ENCODE results near the gene GUCY2D.

Gene GUCY2D

DNA sequence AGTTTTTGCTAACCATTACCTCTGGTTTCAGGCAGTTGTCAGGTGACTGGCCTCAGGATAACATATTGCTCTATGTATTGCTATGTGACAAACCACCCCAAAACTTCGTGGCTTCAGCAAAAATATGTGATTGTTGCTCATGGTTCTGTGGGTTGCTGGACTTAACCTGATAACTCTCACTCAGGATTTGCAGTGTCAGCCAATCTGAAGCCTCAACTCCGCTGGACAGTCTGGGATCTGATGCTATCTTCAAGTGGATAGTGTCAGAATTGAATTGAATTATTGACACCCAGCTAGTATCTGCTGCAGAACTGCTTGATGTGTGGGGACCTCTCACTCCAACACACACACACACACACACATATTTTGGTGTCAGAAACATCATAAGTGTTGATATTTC, 34.7 kb upstream of the GUCY2D start:
- Histone ChIP-seq H4K20me1 (ENCODE audit: insufficient read depth, low read length) (no peaks in the 10 kb centered on the region), H3K4me3 (ENCODE audit: low read depth, low read length, poor library complexity, severe bottlenecking) (no peak overlapping the region), H2AFZ (ENCODE audit: low read length) (no peak overlapping the region), H3K27me3 (ENCODE audit: insufficient read depth, low read length) (no peaks in the 10 kb centered on the region), H3K9ac (ENCODE audit: low read length) (no peak overlapping the region), H3F3A (ENCODE audit: insufficient read depth, low read length) (no peaks in the 10 kb centered on the region), H3K79me2 (ENCODE audit: insufficient read depth, low read length) (no peaks in the 10 kb centered on the region), H3K9me2 (ENCODE audit: low read depth, low read length) (no peaks in the 10 kb centered on the region), H3K4me1 (ENCODE audit: insufficient read depth, low read length, severe bottlenecking) (no peaks in the 10 kb centered on the region), H3K27ac (ENCODE audit: low read depth, low read length, poor library complexity, severe bottlenecking) (no peak overlapping the region), H3K4me2 (ENCODE audit: low read length) (no peak overlapping the region), H3K9me3 (ENCODE audit: low read length) (no peaks in the 10 kb centered on the region), H3K36me3 (ENCODE audit: insufficient read depth, low read length) (no peaks in the 10 kb centered on the region; the same call in 1 of the 2 replicates)
- no peak for TF ChIP-seq EZH2 (IDR thresholded peaks at IDR 0.05; ENCODE audit: borderline replicate concordance, low read length)
- TF ChIP-seq, protein P1, sequence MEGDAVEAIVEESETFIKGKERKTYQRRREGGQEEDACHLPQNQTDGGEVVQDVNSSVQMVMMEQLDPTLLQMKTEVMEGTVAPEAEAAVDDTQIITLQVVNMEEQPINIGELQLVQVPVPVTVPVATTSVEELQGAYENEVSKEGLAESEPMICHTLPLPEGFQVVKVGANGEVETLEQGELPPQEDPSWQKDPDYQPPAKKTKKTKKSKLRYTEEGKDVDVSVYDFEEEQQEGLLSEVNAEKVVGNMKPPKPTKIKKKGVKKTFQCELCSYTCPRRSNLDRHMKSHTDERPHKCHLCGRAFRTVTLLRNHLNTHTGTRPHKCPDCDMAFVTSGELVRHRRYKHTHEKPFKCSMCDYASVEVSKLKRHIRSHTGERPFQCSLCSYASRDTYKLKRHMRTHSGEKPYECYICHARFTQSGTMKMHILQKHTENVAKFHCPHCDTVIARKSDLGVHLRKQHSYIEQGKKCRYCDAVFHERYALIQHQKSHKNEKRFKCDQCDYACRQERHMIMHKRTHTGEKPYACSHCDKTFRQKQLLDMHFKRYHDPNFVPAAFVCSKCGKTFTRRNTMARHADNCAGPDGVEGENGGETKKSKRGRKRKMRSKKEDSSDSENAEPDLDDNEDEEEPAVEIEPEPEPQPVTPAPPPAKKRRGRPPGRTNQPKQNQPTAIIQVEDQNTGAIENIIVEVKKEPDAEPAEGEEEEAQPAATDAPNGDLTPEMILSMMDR (IDR thresholded peaks at IDR 0.05; ENCODE audit: low read length) = no peak

DNA sequence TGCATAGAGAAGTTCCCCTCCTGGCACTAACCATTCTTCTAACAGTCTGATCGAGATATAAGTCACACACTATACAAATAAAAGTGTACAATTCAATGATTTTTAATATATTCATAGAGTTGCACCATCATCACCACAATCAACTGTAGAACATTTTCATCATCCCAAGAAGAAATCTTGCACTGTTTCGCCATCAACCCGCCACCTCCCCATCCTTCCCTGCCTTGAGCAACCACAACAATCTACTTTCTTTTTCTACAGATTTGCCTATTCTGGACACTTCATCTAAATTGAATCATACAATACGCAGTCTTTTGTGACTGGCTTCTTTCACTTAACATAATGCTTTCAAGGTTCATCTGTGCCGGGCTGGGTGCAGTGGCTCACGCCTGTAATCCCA, 33.0 kb upstream of the GUCY2D start:
- H3K9me2 ChIP-seq (ENCODE audit: low read depth, low read length) = no peaks in the 10 kb centered on the region
- H3K4me1 ChIP-seq (ENCODE audit: insufficient read depth, low read length, severe bottlenecking) = no peaks in the 10 kb centered on the region
- H3F3A ChIP-seq (ENCODE audit: insufficient read depth, low read length) = no peaks in the 10 kb centered on the region
- TF ChIP-seq, protein P1 (IDR thresholded peaks at IDR 0.05; ENCODE audit: low read length) = no peak
- no peak for TF ChIP-seq EZH2 (IDR thresholded peaks at IDR 0.05; ENCODE audit: borderline replicate concordance, low read length)
- no peaks in the 10 kb centered on the region for H3K27me3 ChIP-seq (ENCODE audit: insufficient read depth, low read length)
- no peak overlapping the region for H2AFZ ChIP-seq (ENCODE audit: low read length)
- H4K20me1 ChIP-seq (ENCODE audit: insufficient read depth, low read length) = no peaks in the 10 kb centered on the region
- H3K79me2 ChIP-seq (ENCODE audit: insufficient read depth, low read length) = no peaks in the 10 kb centered on the region
- no peaks in the 10 kb centered on the region for H3K36me3 ChIP-seq (ENCODE audit: insufficient read depth, low read length)
- no peak overlapping the region for H3K4me2 ChIP-seq (ENCODE audit: low read length)
- no peak overlapping the region for H3K9ac ChIP-seq (ENCODE audit: low read length)
- peaks cover 2% of the 10 kb centered on the region; the same call in 1 of the 2 replicates for H3K9me3 ChIP-seq (ENCODE audit: low read length)
- H3K4me3 ChIP-seq (ENCODE audit: low read depth, low read length, poor library complexity, severe bottlenecking) = no peak overlapping the region
- H3K27ac ChIP-seq (ENCODE audit: low read depth, low read length, poor library complexity, severe bottlenecking) = no peak overlapping the region

DNA sequence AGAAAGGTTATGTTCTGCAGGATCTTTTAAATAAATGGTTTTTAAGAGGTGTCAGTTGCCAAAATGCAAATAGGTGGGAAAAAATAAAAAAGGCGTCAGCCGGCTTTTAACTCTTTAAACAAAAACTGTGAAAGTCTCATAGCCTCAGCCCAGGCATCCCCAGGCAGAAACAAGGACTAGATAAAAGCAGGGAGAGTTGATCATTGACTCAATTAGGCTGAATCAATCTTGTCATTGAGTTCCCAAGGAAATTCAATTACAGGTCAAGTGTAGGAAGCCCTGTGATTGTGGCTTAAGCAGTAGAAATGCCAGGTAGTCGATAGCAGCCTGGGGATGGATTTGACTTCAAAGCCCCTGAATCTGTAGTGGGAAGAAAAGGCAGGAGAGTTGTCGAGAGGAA, 30.8 kb upstream of the GUCY2D start:
- no peaks in the 10 kb centered on the region for H3K9me2 ChIP-seq (ENCODE audit: low read depth, low read length)
- H3K27ac ChIP-seq (ENCODE audit: low read depth, low read length, poor library complexity, severe bottlenecking) = no peak overlapping the region
- TF ChIP-seq EZH2 (IDR thresholded peaks at IDR 0.05; ENCODE audit: borderline replicate concordance, low read length) = no peak
- TF ChIP-seq, protein P1 (IDR thresholded peaks at IDR 0.05; ENCODE audit: low read length) = no peak
- no peak overlapping the region for H3K4me2 ChIP-seq (ENCODE audit: low read length)
- no peaks in the 10 kb centered on the region for H3K79me2 ChIP-seq (ENCODE audit: insufficient read depth, low read length)
- H3F3A ChIP-seq (ENCODE audit: insufficient read depth, low read length) = no peaks in the 10 kb centered on the region
- no peaks in the 10 kb centered on the region; the same call in 1 of the 2 replicates for H3K36me3 ChIP-seq (ENCODE audit: insufficient read depth, low read length)
- no peaks in the 10 kb centered on the region; the same call in 1 of the 2 replicates for H3K27me3 ChIP-seq (ENCODE audit: insufficient read depth, low read length)
- no peak overlapping the region for H2AFZ ChIP-seq (ENCODE audit: low read length)
- H3K4me1 ChIP-seq (ENCODE audit: insufficient read depth, low read length, severe bottlenecking) = no peaks in the 10 kb centered on the region
- H4K20me1 ChIP-seq (ENCODE audit: insufficient read depth, low read length) = no peaks in the 10 kb centered on the region
- H3K9me3 ChIP-seq (ENCODE audit: low read length) = peaks cover 5% of the 10 kb centered on the region; the same call in 1 of the 2 replicates
- H3K4me3 ChIP-seq (ENCODE audit: low read depth, low read length, poor library complexity, severe bottlenecking) = no peak overlapping the region
- H3K9ac ChIP-seq (ENCODE audit: low read length) = no peak overlapping the region
